ENCODE measurements around the gene SCARB2.

SCARB2 gene

GRCh38 chr4:76198411-76199237 lies 15.0 kb downstream of the SCARB2 start:
- FAIRE-seq: peak; percentile 84

GRCh38 chr4:76197971-76198410 lies 15.6 kb downstream of the SCARB2 start:
- no peak for FAIRE-seq

- no peak for FAIRE-seq
Measured at GRCh38 chr4:76197031-76197743, 16.4 kb downstream of the SCARB2 start.

- no peak for FAIRE-seq
Measured at GRCh38 chr4:76196376-76196775, 17.2 kb downstream of the SCARB2 start.

GRCh38 chr4:76195326-76195725 lies 18.3 kb downstream of the SCARB2 start:
- no peak for FAIRE-seq

- FAIRE-seq: no peak
Measured at GRCh38 chr4:76194325-76194724, 19.3 kb downstream of the SCARB2 start.

GRCh38 chr4:76192236-76192635 lies 21.4 kb downstream of the SCARB2 start:
- FAIRE-seq: no peak

- FAIRE-seq: no peak
Measured at GRCh38 chr4:76188557-76188956, 25.1 kb downstream of the SCARB2 start.

- FAIRE-seq: no peak
Measured at GRCh38 chr4:76188149-76188548, 25.5 kb downstream of the SCARB2 start.

- no peak for FAIRE-seq
Measured at GRCh38 chr4:76187152-76187551, 26.5 kb downstream of the SCARB2 start.

- FAIRE-seq: no peak
Measured at GRCh38 chr4:76182463-76182862, 31.2 kb downstream of the SCARB2 start.

- FAIRE-seq: no peak
Measured at GRCh38 chr4:76179398-76180318, 34.0 kb downstream of the SCARB2 start.

- no peak for FAIRE-seq
Measured at GRCh38 chr4:76178296-76178695, 35.3 kb downstream of the SCARB2 start.

- FAIRE-seq: no peak
Measured at GRCh38 chr4:76177709-76178108, 35.9 kb downstream of the SCARB2 start.

GRCh38 chr4:76175336-76175735 lies 38.3 kb downstream of the SCARB2 start:
- no peak for FAIRE-seq

- no peak for FAIRE-seq
Measured at GRCh38 chr4:76174216-76174615, 39.4 kb downstream of the SCARB2 start.

GRCh38 chr4:76168688-76169087 lies 44.9 kb downstream of the SCARB2 start:
- FAIRE-seq: no peak

GRCh38 chr4:76166480-76166879 lies 47.1 kb downstream of the SCARB2 start:
- FAIRE-seq: no peak

- no peak for FAIRE-seq
Measured at GRCh38 chr4:76160355-76160754, 53.3 kb downstream of the SCARB2 start.

- FAIRE-seq: peak; percentile 18
Measured at GRCh38 chr4:76156635-76157034, 57.0 kb downstream of the SCARB2 start.

GRCh38 chr4:76155979-76156378 lies 57.6 kb downstream of the SCARB2 start:
- FAIRE-seq: no peak

GRCh38 chr4:76153356-76153755 lies 60.3 kb downstream of the SCARB2 start:
- FAIRE-seq: no peak
